GM21529 (cell line): ENCODE data around the gene MYH8.

Source experiments
- ATAC-seq: cut with Tn5 transposase; IDR thresholded peaks from one replicate; pipeline ENCODE4 v1.9.1; 2021; ENCODE audit not compliant: unreplicated experiment

Gene MYH8

GRCh38 chr17:10421900-10422542 lies at the start of gene MYH8:
MYH8 (minus strand) TSS chr17:10421950; CDS start chr17:10420227, 1,723 bp downstream.
- no peak for ATAC-seq

- ATAC-seq: no peak
These were observed 47.7 kb upstream of the MYH8 start, which contains the start of gene MYH4 for GRCh38 chr17:10469459-10469858. MYH4 (minus strand) TSS chr17:10469559; CDS start chr17:10466745, 2,814 bp downstream.

GRCh38 chr17:10463402-10463801 lies 41.7 kb upstream of the MYH8 start:
- ATAC-seq: no peak

- ATAC-seq: no peak
These were observed 38.3 kb upstream of the MYH8 start for GRCh38 chr17:10460062-10460461.

- no peak for ATAC-seq
These were observed 37.0 kb upstream of the MYH8 start for GRCh38 chr17:10458701-10459100.

- no peak for ATAC-seq
These were observed 36.2 kb upstream of the MYH8 start for GRCh38 chr17:10457952-10458351.

- no peak for ATAC-seq
These were observed 25.5 kb upstream of the MYH8 start for GRCh38 chr17:10447026-10447931.

GRCh38 chr17:10439816-10440215 lies 18.1 kb upstream of the MYH8 start:
- ATAC-seq: no peak

GRCh38 chr17:10435096-10435495 lies 13.3 kb upstream of the MYH8 start:
- ATAC-seq: no peak

GRCh38 chr17:10429421-10430045 lies 7.8 kb upstream of the MYH8 start:
- no peak for ATAC-seq

- no peak for ATAC-seq
These were observed 7.0 kb upstream of the MYH8 start for GRCh38 chr17:10428781-10429180.

GRCh38 chr17:10421211-10421610 lies 539 bp downstream of the MYH8 start:
- ATAC-seq: no peak

GRCh38 chr17:10420811-10421210 lies 939 bp downstream of the MYH8 start:
- no peak for ATAC-seq

GRCh38 chr17:10417431-10417830 lies 4.3 kb downstream of the MYH8 start:
- no peak for ATAC-seq

GRCh38 chr17:10415161-10415560 lies 6.6 kb downstream of the MYH8 start:
- no peak for ATAC-seq

GRCh38 chr17:10403589-10403988 lies 18.2 kb downstream of the MYH8 start:
- ATAC-seq: no peak

GRCh38 chr17:10398352-10398751 lies 23.4 kb downstream of the MYH8 start:
- no peak for ATAC-seq

GRCh38 chr17:10396524-10397163 lies 25.1 kb downstream of the MYH8 start:
- ATAC-seq: no peak

GRCh38 chr17:10394201-10394887 lies 27.4 kb downstream of the MYH8 start:
- no peak for ATAC-seq

GRCh38 chr17:10392880-10393279 lies 28.9 kb downstream of the MYH8 start:
- ATAC-seq: no peak

- ATAC-seq: no peak
These were observed 35.9 kb downstream of the MYH8 start for GRCh38 chr17:10385871-10386270.
